ENCODE measurements around the gene CDNF.

DNA sequence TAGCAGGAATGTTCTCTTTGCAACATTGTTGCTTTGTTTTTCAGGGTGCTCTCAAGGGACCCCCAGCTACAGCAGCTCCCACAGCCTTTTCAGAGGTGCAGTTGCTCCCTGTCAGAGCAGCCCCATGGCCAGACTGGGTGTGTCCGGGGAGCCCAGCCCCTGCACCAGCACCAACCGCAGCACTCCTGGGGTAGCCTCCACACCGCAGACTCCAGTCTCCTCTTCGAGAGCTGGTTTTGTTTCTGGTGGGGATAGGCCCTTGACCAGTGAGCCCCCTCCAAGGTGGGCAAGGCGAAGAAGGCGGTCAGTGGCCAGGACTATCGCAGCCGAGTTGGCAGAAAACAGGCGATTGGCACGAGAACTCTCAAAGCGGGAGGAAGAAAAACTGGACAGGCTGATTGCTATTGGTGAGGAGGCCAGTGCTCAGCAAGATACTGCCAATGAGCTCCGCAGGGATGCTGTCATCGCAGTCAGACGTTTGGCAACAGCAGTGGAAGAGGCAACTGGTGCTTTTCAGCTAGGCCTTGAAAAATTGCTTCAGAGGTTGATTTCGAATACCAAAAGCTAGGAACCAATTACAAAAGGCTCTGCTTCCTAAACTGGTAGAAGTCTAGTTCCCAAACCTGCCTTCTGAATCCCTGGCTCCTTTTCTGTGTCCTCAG is 5.6 kb upstream of the CDNF start:
- TF ChIP-seq, protein P1, sequence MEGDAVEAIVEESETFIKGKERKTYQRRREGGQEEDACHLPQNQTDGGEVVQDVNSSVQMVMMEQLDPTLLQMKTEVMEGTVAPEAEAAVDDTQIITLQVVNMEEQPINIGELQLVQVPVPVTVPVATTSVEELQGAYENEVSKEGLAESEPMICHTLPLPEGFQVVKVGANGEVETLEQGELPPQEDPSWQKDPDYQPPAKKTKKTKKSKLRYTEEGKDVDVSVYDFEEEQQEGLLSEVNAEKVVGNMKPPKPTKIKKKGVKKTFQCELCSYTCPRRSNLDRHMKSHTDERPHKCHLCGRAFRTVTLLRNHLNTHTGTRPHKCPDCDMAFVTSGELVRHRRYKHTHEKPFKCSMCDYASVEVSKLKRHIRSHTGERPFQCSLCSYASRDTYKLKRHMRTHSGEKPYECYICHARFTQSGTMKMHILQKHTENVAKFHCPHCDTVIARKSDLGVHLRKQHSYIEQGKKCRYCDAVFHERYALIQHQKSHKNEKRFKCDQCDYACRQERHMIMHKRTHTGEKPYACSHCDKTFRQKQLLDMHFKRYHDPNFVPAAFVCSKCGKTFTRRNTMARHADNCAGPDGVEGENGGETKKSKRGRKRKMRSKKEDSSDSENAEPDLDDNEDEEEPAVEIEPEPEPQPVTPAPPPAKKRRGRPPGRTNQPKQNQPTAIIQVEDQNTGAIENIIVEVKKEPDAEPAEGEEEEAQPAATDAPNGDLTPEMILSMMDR (IDR thresholded peaks at IDR 0.05; ENCODE audit: low read length), result no peak
- no peak for TF ChIP-seq EZH2 (IDR thresholded peaks at IDR 0.05; ENCODE audit: borderline replicate concordance, low read length)

All from OCI-LY1 (cell line).